ENCODE measurements around the gene FBXW9.
"Not testable (repeated sequence)": the region's sequence is repeated elsewhere in the genome, so short reads cannot be mapped to it uniquely, and the experiment has no call there.

FBXW9 gene

GRCh38 chr19:12652219-12652618 lies 44.2 kb downstream of the FBXW9 start:
- DNase-seq (ENCODE audit: low read depth) = no peak

GRCh38 chr19:12649941-12650340 lies 46.5 kb downstream of the FBXW9 start:
- DNase-seq (ENCODE audit: low read depth) = no peak

GRCh38 chr19:12648088-12648487 lies 48.3 kb downstream of the FBXW9 start:
- no peak for DNase-seq (ENCODE audit: low read depth)

GRCh38 chr19:12647490-12648071 lies 48.9 kb downstream of the FBXW9 start:
- DNase-seq (ENCODE audit: low read depth) = no peak

- DNase-seq (ENCODE audit: low read depth) = no peak
Observed at GRCh38 chr19:12647047-12647446, 49.4 kb downstream of the FBXW9 start.

- no peak for DNase-seq (ENCODE audit: low read depth)
Observed at GRCh38 chr19:12646551-12646950, 49.9 kb downstream of the FBXW9 start.

GRCh38 chr19:12643716-12644115 lies 52.7 kb downstream of the FBXW9 start:
- not testable (repeated sequence) for DNase-seq (ENCODE audit: low read depth)

GRCh38 chr19:12642506-12642905 lies 53.9 kb downstream of the FBXW9 start:
- no peak for DNase-seq (ENCODE audit: low read depth)

- no peak for DNase-seq (ENCODE audit: low read depth)
Observed at GRCh38 chr19:12641456-12641855, 55.0 kb downstream of the FBXW9 start.

GRCh38 chr19:12639901-12640613 lies 56.4 kb downstream of the FBXW9 start:
- peak; percentile 79 for DNase-seq (ENCODE audit: low read depth)

Data from CMK (cell line).